AG09319 (cell line): ENCODE results near the gene SRI.

Experiments
- DNase-seq: peaks from one replicate; pipeline ENCODE4 v3.0.0-alpha.2; 2010; ENCODE audit warnings: low read depth; ENCODE audit errors: extremely low read depth
- TF ChIP-seq, protein P1 (sequence below): IDR thresholded peaks from 2 replicates; pipeline ENCODE4 v1.5.1; 2011; ENCODE audit warnings: low read depth, mild to moderate bottlenecking, inconsistent platforms, low read length, moderate library complexity

Gene SRI

DNA sequence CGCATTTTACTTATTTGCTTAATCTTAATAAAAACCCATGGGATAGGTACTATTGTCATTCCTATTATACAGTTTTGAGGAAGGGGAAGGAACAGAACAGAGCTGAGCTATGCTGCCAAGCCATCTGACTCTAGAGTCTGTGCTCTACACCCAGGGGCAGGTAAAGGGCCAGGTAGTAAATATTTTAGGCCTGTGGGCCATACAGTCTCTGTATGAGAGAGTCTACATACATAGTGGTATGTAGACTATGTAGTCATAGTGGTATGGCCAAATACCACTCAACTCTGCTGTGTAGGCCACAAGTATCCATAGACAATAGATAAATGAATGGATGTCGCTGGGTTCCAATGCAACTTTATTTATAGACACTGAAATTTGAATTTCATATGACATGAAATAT lies 3.4 kb upstream of the SRI start:
- TF ChIP-seq, protein P1, sequence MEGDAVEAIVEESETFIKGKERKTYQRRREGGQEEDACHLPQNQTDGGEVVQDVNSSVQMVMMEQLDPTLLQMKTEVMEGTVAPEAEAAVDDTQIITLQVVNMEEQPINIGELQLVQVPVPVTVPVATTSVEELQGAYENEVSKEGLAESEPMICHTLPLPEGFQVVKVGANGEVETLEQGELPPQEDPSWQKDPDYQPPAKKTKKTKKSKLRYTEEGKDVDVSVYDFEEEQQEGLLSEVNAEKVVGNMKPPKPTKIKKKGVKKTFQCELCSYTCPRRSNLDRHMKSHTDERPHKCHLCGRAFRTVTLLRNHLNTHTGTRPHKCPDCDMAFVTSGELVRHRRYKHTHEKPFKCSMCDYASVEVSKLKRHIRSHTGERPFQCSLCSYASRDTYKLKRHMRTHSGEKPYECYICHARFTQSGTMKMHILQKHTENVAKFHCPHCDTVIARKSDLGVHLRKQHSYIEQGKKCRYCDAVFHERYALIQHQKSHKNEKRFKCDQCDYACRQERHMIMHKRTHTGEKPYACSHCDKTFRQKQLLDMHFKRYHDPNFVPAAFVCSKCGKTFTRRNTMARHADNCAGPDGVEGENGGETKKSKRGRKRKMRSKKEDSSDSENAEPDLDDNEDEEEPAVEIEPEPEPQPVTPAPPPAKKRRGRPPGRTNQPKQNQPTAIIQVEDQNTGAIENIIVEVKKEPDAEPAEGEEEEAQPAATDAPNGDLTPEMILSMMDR = no peak
- DNase-seq = no peak

DNA sequence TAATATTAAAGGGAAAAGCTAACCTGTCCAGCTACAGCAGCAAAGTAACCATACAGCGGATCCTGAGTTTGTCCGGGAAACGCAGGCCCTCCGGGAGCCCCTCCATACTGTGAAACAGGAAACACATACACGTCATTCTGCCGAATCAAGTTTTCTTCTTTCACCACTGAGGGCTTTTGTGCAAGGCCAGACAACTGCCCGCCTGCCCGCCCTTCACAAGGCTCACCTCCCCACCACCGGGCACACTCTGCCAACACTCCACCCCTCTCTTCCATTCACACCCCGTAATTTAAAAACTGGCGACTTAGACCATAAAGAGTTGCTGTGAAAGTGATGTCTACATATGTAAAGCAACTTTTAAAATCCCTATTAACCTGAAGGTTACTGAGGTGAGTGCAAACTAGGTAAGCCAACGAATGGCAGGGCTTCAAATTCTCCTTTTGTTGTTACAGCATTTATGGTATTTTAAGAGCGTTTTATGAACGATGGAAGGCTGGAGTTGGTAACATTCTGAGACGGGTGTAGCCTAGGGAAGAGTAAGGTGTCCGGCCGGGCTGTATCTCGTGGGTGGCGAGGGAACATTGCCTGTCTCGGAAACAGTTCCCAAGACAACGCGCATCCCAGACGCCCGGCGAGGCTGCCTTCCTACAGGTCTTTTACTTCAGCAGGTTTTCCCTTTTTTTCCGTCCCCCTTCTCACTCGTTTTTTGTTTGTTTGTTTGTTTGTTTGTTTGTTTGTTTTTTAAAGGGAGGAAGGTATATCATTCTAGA lies 817 bp downstream of the SRI start:
- no peak for DNase-seq
- TF ChIP-seq, protein P1 = no peak

DNA sequence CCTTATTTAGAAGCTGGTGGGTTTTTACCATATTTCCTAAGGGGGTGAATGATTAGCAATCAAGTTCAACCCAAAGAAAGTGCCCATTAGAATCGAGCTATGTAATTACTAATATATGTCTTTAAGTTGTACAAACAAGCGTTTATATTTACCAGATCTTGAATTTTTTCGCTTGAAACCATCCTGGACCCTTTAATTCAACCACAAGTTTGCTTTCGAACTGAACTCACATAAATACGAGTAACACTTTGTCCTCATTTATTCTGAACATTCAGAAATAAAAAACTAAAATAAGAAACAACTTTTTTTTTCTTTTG lies 1.5 kb downstream of the SRI start:
- TF ChIP-seq, protein P1 = no peak
- DNase-seq = no peak

DNA sequence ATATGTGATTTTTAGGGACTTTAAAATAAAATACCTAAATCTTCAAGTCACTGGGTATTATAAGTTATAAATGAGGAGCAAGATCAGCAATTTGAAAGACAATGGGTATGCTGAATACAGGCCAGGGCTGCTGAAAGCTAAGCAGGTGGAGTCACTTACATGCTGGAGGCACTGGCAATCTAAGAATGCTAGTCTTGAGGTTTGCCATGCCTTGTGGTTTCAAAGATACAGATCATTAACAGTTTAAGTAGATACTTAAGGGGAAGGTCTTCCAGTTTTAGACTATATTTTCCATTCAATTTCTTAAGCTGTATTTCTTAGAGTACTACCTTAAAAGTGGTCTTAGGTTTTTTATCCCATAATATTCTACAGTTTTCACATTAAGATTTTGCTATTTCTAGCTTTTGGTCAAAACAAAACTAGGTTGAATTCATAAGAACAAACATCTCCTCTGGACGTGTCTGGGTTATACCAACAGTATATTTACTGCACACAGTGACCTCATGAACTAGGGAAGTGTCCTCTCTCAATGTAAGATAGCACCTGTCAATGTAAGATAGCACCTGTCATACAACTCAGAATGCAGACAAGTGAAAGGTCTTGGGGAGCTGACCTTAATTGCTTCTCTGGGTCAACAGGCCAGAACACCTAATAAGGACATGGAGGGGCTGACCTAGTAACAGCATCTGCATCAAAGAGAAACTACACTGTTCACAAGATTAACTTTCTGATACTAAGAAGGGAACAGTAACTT lies 2.0 kb downstream of the SRI start:
- no peak for DNase-seq
- TF ChIP-seq, protein P1 = no peak

DNA sequence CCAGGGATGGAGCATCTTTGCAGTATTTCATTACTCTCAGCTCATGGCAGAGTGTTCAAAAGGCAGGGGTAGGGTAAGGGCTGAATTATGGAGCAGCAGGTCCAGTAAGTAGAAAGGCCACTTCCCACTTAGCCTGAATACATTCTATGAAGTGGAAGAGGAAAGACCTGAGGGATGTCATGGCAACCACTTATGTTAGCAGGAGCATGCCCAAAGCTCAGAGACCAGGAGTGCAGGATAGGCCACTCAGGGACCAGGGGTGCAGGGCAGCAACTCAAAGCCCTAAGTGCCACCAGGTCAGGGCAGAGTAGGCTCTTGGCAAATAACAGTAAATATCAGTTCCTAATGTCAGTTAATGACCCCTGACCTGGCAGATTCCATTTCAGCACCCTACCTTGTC lies 3.6 kb downstream of the SRI start:
- no peak for DNase-seq
- TF ChIP-seq, protein P1 = no peak

DNA sequence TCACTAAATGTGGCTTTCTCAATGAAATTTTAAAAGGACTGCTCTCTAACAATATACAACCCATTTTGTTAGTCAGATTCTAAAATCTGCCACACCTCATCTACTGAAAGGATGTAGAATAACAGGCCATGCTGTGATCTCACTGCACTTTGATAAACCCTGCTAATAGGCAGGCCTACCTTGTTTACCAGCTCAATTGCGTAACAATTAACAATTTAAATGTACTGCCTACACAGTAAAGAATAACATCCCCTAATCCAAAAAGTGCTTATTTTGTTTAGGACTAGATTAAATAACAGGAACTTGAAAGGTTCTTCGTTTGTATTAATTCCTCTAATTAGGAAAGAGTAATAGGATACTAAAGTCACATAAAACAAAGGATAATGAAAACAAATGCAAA lies 4.5 kb downstream of the SRI start:
- TF ChIP-seq, protein P1 = no peak
- no peak for DNase-seq

DNA sequence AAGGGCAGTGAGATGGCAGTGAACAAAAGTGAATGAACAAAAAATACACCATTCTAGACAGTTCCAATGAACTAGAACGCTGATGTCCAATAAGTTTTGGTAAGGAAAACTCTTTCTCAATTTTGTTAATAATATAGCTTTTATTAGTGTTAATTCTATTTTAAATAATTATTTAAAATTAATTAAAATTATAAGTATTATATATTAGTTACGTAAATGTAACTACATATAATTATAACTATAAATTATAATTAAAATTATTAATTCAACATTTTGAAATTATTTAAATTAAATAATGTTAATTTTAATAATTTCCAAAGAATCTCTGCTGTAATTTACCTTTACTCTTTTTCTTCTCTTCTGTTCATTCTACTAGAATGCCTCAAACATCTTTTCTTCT lies 5.4 kb downstream of the SRI start:
- TF ChIP-seq, protein P1 = no peak
- DNase-seq = no peak
